GM12872 (cell line): Measurements from ENCODE around the gene RNF149.

Experiments used
- TF ChIP-seq, protein P1 (sequence below): IDR thresholded peaks from 3 replicates; pipeline ENCODE4 v1.5.1; 2011; ENCODE audit warnings: low read depth, mild to moderate bottlenecking, low read length, moderate library complexity; ENCODE audit not compliant: insufficient read depth

The RNF149 gene

DNA sequence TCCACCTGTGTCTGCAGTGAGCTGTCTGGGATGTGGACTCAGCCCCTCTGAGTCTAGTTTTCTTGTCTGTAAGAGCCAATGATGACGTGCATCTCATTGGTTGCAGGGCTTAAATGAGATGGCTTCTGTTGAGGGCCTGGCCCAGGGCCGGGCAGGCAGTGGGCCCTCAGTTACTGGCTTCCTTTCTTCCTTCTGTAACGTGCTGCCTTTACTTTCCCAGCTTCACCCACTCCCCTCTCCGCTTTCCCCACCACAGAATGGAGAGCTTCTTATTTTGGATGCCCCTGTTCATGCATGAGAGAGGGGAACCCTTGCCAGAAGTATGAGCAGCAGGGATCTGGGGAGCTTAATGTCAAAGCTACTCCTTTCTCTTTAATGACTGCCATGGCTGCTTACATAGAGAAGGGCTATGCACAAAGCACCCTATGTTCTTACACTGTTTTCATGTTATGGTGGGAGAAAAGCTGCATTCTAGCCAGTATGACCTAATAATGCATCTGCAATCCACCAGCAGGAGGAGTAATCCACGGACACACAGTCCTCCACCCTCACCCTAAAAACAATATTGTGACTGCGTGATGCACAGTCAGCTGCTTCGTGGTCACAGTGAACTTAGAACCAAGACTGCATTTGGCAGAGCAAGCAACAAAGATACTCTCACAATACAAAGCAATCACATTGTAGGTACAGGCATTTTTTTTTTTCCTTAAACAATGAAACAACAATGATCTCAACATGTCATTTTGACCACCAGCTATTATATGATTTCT lies 41.6 kb upstream of the RNF149 start:
- TF ChIP-seq, protein P1, sequence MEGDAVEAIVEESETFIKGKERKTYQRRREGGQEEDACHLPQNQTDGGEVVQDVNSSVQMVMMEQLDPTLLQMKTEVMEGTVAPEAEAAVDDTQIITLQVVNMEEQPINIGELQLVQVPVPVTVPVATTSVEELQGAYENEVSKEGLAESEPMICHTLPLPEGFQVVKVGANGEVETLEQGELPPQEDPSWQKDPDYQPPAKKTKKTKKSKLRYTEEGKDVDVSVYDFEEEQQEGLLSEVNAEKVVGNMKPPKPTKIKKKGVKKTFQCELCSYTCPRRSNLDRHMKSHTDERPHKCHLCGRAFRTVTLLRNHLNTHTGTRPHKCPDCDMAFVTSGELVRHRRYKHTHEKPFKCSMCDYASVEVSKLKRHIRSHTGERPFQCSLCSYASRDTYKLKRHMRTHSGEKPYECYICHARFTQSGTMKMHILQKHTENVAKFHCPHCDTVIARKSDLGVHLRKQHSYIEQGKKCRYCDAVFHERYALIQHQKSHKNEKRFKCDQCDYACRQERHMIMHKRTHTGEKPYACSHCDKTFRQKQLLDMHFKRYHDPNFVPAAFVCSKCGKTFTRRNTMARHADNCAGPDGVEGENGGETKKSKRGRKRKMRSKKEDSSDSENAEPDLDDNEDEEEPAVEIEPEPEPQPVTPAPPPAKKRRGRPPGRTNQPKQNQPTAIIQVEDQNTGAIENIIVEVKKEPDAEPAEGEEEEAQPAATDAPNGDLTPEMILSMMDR: 0 out of 3 replicates have a peak, but pooled peaks have one; percentile 7

- TF ChIP-seq, protein P1: no peak
Observed at GRCh38 chr2:101348883-101349282, 40.4 kb upstream of the RNF149 start.

DNA sequence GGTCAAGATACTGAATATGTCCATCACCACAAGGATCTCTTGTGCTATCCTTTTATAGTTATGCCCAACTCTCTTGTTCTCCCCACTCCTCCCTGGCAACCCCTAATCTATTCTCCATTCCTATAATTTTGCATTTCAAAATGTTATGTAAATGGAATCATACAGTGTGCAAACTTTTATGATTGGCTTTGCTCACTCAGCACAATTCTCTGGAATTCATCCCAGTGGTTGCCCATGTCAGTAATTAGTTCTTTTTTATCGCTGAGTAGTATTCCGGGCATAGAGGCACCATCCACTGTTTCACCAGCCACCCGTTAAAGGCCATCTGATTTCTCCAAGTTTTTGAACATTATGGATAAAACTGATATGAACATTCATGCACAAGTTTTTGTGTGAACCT lies 38.4 kb upstream of the RNF149 start:
- TF ChIP-seq, protein P1: no peak

DNA sequence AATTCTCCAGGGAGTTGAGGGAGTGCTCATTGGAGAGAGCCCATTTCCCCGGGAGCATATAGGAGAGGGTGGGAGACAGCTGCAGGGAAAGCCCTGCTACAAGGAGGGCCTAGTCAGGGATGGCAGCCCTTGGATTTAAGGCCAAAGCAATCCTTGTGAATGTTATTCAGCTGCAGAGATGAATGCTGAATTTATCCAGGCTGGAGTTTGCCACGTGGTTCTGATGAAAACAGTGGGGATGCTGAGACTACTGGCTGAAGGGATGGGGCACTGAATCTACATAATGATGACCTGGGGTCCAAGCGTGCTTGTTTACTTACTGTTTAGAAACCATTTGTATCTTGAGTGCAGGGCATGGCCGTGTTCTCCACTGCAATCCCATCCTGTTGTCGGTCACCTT lies 35.6 kb upstream of the RNF149 start:
- TF ChIP-seq, protein P1: no peak

- TF ChIP-seq, protein P1: no peak
Observed at GRCh38 chr2:101342625-101343008, 34.1 kb upstream of the RNF149 start.

GRCh38 chr2:101341901-101342624 lies 33.6 kb upstream of the RNF149 start:
- TF ChIP-seq, protein P1: peak; percentile 86

- TF ChIP-seq, protein P1: no peak
Observed at GRCh38 chr2:101341421-101341820, 32.9 kb upstream of the RNF149 start.
